ENCODE data around the gene NIPAL4. TPM values are rescaled to one million over a fixed set of nuclear protein-coding genes. Genes with fewer than 3 reads are reported as not detected.

Gene NIPAL4
- total RNA-seq, 6 experiments from 2014 or later, result 0.07 TPM; not detected in 5

DNA sequence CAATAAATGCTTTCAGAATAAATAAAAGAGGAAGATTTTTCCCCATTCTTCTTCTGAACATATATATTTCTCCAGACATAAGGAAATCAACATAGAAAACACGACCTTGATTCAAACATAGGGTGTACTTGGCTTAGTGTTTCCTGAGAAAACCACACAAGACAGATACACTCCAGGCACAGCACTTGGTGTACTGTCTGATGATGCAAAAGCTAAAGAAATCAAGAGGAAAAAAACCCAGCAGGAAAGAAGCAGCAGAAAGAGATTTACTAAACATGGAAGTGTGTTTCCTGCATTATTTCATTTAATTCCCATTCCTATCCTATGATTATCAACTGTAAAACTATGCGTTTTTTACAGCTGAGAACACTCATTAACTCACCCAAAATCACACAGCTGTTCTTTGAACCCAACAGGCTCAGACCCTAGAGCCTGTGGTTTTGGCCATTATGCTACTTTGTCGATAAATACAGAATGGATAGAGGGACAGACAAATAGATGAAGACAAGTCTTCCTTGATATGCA lies 46.1 kb downstream of the NIPAL4 start:
- Histone ChIP-seq H3K36me3 (peaks cover 0 to 8% (median 4%) of the 10 kb centered on the region in 4 donors), H3K27me3 (no peaks in the 10 kb centered on the region), H3K4me1 (peaks cover 0 to 5% (median 2%) of the 10 kb centered on the region in 4 donors), H3K9me3 (no peaks in the 10 kb centered on the region), H3K4me3 (no peak overlapping the region), H3K27ac (no peak overlapping the region)
- 70% methylated on average over 3 of the region's 3 CpGs for WGBS (ENCODE audit: insufficient coverage, low coverage, low lambda C conversion rate, missing lambda C conversion rate)
- ATAC-seq (no peak), DNase-seq (no peak)
- TF ChIP-seq, protein P1, sequence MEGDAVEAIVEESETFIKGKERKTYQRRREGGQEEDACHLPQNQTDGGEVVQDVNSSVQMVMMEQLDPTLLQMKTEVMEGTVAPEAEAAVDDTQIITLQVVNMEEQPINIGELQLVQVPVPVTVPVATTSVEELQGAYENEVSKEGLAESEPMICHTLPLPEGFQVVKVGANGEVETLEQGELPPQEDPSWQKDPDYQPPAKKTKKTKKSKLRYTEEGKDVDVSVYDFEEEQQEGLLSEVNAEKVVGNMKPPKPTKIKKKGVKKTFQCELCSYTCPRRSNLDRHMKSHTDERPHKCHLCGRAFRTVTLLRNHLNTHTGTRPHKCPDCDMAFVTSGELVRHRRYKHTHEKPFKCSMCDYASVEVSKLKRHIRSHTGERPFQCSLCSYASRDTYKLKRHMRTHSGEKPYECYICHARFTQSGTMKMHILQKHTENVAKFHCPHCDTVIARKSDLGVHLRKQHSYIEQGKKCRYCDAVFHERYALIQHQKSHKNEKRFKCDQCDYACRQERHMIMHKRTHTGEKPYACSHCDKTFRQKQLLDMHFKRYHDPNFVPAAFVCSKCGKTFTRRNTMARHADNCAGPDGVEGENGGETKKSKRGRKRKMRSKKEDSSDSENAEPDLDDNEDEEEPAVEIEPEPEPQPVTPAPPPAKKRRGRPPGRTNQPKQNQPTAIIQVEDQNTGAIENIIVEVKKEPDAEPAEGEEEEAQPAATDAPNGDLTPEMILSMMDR (IDR thresholded peaks at IDR 0.05), result no peak
- TF ChIP-seq POLR2A (IDR thresholded peaks at IDR 0.05), result no peak
- intact Hi-C loops (cut with DNase I), result no loop called here

DNA sequence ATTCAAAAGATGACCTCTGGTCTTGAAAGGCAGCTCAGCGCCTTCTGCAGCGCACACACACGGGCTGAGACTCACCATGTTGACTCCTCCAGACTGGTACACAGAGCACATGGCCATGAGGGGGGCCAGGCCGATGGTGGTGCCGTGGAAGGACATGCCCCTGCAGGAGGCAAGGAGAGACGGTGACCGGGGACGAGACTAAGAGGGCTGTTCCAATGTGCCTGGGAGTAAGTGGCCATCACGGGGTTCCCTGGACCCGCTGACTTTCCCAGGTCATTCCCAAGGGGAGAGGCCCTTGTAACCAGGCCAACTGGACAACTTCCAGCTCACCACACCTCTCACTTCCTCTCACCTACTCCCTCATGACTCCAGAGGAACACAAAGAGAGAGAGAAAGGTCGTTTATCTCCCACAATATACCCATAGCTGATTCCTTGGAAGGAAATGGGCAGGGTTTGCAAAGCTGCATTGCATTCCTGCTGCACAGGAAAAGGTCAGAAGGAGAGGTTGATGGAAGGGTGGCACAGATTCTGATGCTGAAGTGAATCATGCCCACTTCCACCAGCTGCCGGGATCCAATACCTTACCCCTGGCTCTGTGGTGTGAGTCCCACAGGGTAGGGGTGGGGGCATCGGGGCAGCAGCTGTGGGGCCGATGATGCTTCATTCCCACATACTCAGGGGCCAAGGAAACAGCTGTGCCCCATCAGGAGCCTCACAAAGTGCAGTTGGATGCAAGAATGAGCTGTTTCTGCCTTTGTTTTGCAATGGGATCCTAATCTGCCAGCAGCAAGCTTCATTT lies 47.2 kb downstream of the NIPAL4 start:
- no peak for ATAC-seq
- WGBS (ENCODE audit: insufficient coverage, low coverage, low lambda C conversion rate, missing lambda C conversion rate), result 88% methylated on average over 9 of the region's 14 CpGs
- Histone ChIP-seq H3K4me1 (peaks cover 0 to 14% (median 6%) of the 10 kb centered on the region in 4 donors), H3K36me3 (peaks cover 0 to 8% (median 1%) of the 10 kb centered on the region in 4 donors), H3K27ac (no peak overlapping the region), H3K9me3 (no peaks in the 10 kb centered on the region), H3K27me3 (no peaks in the 10 kb centered on the region), H3K4me3 (no peak overlapping the region)
- no peak for DNase-seq
- intact Hi-C loops (cut with DNase I), result no loop called here
- TF ChIP-seq POLR2A (IDR thresholded peaks at IDR 0.05), result no peak
- TF ChIP-seq, protein P1 (IDR thresholded peaks at IDR 0.05), result no peak

DNA sequence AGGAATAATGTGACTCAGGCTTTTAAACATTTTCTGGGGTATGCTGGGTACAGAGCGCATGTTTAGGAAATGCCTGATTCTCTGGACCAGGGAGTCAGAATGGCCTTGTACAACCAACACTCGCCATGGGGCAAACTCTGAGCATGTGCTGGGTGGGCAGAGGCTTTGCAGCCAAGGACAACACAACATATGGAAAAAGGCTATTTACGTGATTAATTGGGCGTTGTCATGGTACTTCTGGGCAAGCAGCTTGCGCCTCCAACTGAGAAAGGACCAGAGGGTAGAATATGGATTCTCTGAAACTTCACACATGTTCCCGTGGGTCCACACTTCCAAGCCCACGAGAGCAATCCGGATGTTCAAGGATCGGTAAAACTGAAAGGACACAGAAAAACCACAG lies 49.1 kb downstream of the NIPAL4 start:
- WGBS (ENCODE audit: insufficient coverage, low coverage, low lambda C conversion rate, missing lambda C conversion rate), result 95% methylated on average over 8 of the region's 9 CpGs

DNA sequence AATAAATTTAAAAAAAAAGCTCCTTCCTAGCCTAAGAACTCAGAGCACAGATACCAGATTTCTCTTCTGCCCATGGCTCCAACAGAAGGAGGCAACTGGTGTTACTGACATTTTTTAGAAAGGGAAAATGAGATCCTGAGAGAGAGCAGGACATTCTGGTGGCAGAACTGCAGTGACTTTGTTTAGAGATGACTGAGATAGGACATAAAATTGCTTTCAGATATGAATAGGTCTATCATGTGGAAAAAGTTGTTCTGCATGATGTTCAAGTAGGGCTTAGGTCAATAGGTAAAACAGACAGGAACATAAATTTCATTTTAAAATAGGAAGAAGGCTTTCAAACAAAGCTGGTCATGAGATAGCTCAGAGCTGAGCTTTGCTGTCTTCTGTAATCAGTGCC lies 49.6 kb downstream of the NIPAL4 start:
- H3K4me1 ChIP-seq, result peaks cover 0 to 30% (median 14%) of the 10 kb centered on the region in 4 donors
- no peak overlapping the region for H3K27ac ChIP-seq
- H3K27me3 ChIP-seq, result no peaks in the 10 kb centered on the region
- H3K36me3 ChIP-seq, result peaks cover 0 to 8% (median 0%) of the 10 kb centered on the region in 4 donors
- no peak for DNase-seq
- H3K9me3 ChIP-seq, result no peaks in the 10 kb centered on the region
- ATAC-seq, result no peak
- no peak overlapping the region for H3K4me3 ChIP-seq
- intact Hi-C loops (cut with DNase I), result no loop called here
- TF ChIP-seq, protein P1 (IDR thresholded peaks at IDR 0.05), result no peak
- no peak for TF ChIP-seq POLR2A (IDR thresholded peaks at IDR 0.05)

More for the DNA sequence above, 49.1 kb downstream of the NIPAL4 start:
- no peak for ATAC-seq
- no peak overlapping the region for H3K27ac ChIP-seq
- no peaks in the 10 kb centered on the region for H3K27me3 ChIP-seq
- peaks cover 0 to 8% (median 1%) of the 10 kb centered on the region in 4 donors for H3K36me3 ChIP-seq
- peaks cover 0 to 30% (median 14%) of the 10 kb centered on the region in 4 donors for H3K4me1 ChIP-seq
- no peak for DNase-seq
- intact Hi-C loops (cut with DNase I), result no loop called here
- H3K4me3 ChIP-seq, result no peak overlapping the region
- TF ChIP-seq, protein P1 (IDR thresholded peaks at IDR 0.05), result no peak
- no peak for TF ChIP-seq POLR2A (IDR thresholded peaks at IDR 0.05)
- H3K9me3 ChIP-seq, result no peaks in the 10 kb centered on the region

Data from right lobe of liver (tissue), 6 donors.